Natural killer cell (primary cell): ENCODE data around the gene RYR2. TPM values are rescaled to one million over a fixed set of nuclear protein-coding genes. Genes with fewer than 3 reads are reported as not detected.

Experiments used
- ATAC-seq, 3 donors: fragments of 150-1000 bp in 2 of 3; fragments of 200-7000 bp in 1 of 3; cut with Tn5 transposase; 1 replicate in 1 of 3; 2 replicates in 2 of 3; pipeline ENCODE4 v1.10.0; 2021; ENCODE audit warnings: mild to moderate bottlenecking in 2 of 3, moderate library complexity in 2 of 3
- DNase-seq, 2 donors: peaks; one replicate each; pipeline versions ENCODE4 v3.0.0 to v3.0.0-alpha.2; 2013 to 2021; ENCODE audit warnings: mixed read lengths in 1 of 2
- H3K27ac ChIP-seq: one replicate; pipeline ENCODE4 v1.5.1; 2013; ENCODE audit warnings: mild to moderate bottlenecking, low read length
- H3K27me3 ChIP-seq: one replicate; pipeline ENCODE4 v1.6.1; 2013; ENCODE audit warnings: low read length; ENCODE audit not compliant: control insufficient read depth, insufficient read depth
- H3K36me3 ChIP-seq: one replicate; pipeline ENCODE4 v1.6.1; 2013; ENCODE audit warnings: low read length; ENCODE audit not compliant: control insufficient read depth, insufficient read depth
- H3K4me1 ChIP-seq: one replicate; pipeline ENCODE4 v1.6.1; 2013; ENCODE audit warnings: low read length; ENCODE audit not compliant: control insufficient read depth, insufficient read depth
- H3K4me3 ChIP-seq: one replicate; pipeline ENCODE4 v1.5.1; 2013; ENCODE audit warnings: low read length
- H3K9me3 ChIP-seq: one replicate; pipeline ENCODE4 v1.6.1; 2013; ENCODE audit warnings: low read length; ENCODE audit not compliant: control insufficient read depth, insufficient read depth
- H3K27ac Mint-ChIP-seq, 2 donors: one replicate each; pipeline ENCODE4 v1.8.0; 2022; ENCODE audit warnings: mild to moderate bottlenecking in 2 of 2, mixed read lengths in 2 of 2, moderate library complexity in 1 of 2
- H3K27me3 Mint-ChIP-seq, 2 donors: one replicate each; pipeline ENCODE4 v1.8.0; 2022; ENCODE audit warnings: low read depth in 2 of 2, mixed read lengths in 2 of 2
- H3K36me3 Mint-ChIP-seq: one replicate; pipeline ENCODE4 v1.8.0; 2022; ENCODE audit warnings: mixed read lengths
- H3K4me1 Mint-ChIP-seq, 2 donors: one replicate each; pipeline ENCODE4 v1.8.0; 2022; ENCODE audit warnings: mixed read lengths in 2 of 2
- H3K4me3 Mint-ChIP-seq: one replicate; pipeline ENCODE4 v1.8.0; 2022; ENCODE audit warnings: mild to moderate bottlenecking, moderate library complexity, mixed read lengths
- H3K9me3 Mint-ChIP-seq, 2 donors: one replicate each; pipeline ENCODE4 v1.8.0; 2022; ENCODE audit warnings: mixed read lengths in 2 of 2
- WGBS: methylation state at CpG from one replicate; pipeline ENCODE4 v1.1.7; 2013; ENCODE audit warnings: missing lambda C conversion rate; ENCODE audit not compliant: insufficient coverage; 5-methylcytosine and 5-hydroxymethylcytosine counted together
- intact Hi-C: fragments of 100-400 bp; cut with micrococcal nuclease; formaldehyde crosslinking; loops from one replicate; pipeline ENCODE4 v1.14.2; 2022
- total RNA-seq, 4 donors: library from RNA; stranded (reverse); fragments of 120-200 nt in 1 of 4; gene quantifications; one replicate each; pipeline versions ENCODE4 v1.2.3 to v1.2.4, GENCODE V29; 2013 to 2022
- TF ChIP-seq, protein P1 (sequence below): fragments of 200-600 bp; IDR thresholded peaks from one replicate; pipeline ENCODE4 v1.8.0; 2022; ENCODE audit warnings: antibody characterized with exemption

Gene RYR2
- total RNA-seq, 3 donors from 2014 or later (not counting 1 experiment from before 2014, with no cell fraction given) = 0.13 to 1.2 (median 0.38) TPM

GRCh38 chr1:237702161-237702560, 660.2 kb downstream of the RYR2 start:
- Mint-ChIP-seq H3K9me3 (peaks cover 0 to 4% of the 10 kb centered on the region in 2 donors), H3K36me3 (no peaks in the 10 kb centered on the region)
- no CpG with 5 or more reads among the region's 2 CpGs for WGBS

GRCh38 chr1:237705462-237705861, 663.5 kb downstream of the RYR2 start:
- DNase-seq (no peak), ATAC-seq (no peak)
- intact Hi-C loops = no loop called here

More at GRCh38 chr1:237702161-237702560, 660.2 kb downstream of the RYR2 start:
- no peak overlapping the region for H3K27ac Mint-ChIP-seq
- peaks cover 7 to 11% of the 10 kb centered on the region in 2 donors for H3K27me3 Mint-ChIP-seq
- H3K36me3 ChIP-seq = no peaks in the 10 kb centered on the region
- no peak overlapping the region for H3K4me3 Mint-ChIP-seq
- H3K9me3 ChIP-seq = no peaks in the 10 kb centered on the region
- H3K4me3 ChIP-seq = no peak overlapping the region
- H3K27me3 ChIP-seq = no peaks in the 10 kb centered on the region
- intact Hi-C loops = no loop called here
- DNase-seq (no peak), ATAC-seq (no peak)
- TF ChIP-seq, protein P1, sequence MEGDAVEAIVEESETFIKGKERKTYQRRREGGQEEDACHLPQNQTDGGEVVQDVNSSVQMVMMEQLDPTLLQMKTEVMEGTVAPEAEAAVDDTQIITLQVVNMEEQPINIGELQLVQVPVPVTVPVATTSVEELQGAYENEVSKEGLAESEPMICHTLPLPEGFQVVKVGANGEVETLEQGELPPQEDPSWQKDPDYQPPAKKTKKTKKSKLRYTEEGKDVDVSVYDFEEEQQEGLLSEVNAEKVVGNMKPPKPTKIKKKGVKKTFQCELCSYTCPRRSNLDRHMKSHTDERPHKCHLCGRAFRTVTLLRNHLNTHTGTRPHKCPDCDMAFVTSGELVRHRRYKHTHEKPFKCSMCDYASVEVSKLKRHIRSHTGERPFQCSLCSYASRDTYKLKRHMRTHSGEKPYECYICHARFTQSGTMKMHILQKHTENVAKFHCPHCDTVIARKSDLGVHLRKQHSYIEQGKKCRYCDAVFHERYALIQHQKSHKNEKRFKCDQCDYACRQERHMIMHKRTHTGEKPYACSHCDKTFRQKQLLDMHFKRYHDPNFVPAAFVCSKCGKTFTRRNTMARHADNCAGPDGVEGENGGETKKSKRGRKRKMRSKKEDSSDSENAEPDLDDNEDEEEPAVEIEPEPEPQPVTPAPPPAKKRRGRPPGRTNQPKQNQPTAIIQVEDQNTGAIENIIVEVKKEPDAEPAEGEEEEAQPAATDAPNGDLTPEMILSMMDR = no peak
- no peaks in the 10 kb centered on the region for H3K4me1 Mint-ChIP-seq
- no peak overlapping the region for H3K27ac ChIP-seq
- H3K4me1 ChIP-seq = no peaks in the 10 kb centered on the region

GRCh38 chr1:237709355-237709754, 667.4 kb downstream of the RYR2 start:
- H3K9me3 Mint-ChIP-seq = peaks cover 0 to 4% of the 10 kb centered on the region in 2 donors
- WGBS = 94% methylated on average over 3 of the region's 3 CpGs

More at GRCh38 chr1:237705462-237705861, 663.5 kb downstream of the RYR2 start:
- 85% methylated on average over 4 of the region's 4 CpGs for WGBS
- H3K9me3 ChIP-seq = no peaks in the 10 kb centered on the region
- Mint-ChIP-seq H3K4me3 (no peak overlapping the region), H3K9me3 (peaks cover 0 to 4% of the 10 kb centered on the region in 2 donors), H3K36me3 (no peaks in the 10 kb centered on the region), H3K27ac (no peak overlapping the region), H3K4me1 (no peaks in the 10 kb centered on the region), H3K27me3 (peaks cover 7 to 11% of the 10 kb centered on the region in 2 donors)
- no peaks in the 10 kb centered on the region for H3K4me1 ChIP-seq
- TF ChIP-seq, protein P1 = no peak
- no peak overlapping the region for H3K27ac ChIP-seq
- H3K36me3 ChIP-seq = no peaks in the 10 kb centered on the region
- no peaks in the 10 kb centered on the region for H3K27me3 ChIP-seq
- H3K4me3 ChIP-seq = no peak overlapping the region

More at GRCh38 chr1:237709355-237709754, 667.4 kb downstream of the RYR2 start:
- Histone ChIP-seq H3K9me3 (no peaks in the 10 kb centered on the region), H3K4me1 (no peaks in the 10 kb centered on the region), H3K27ac (no peak overlapping the region), H3K4me3 (no peak overlapping the region), H3K27me3 (no peaks in the 10 kb centered on the region), H3K36me3 (no peaks in the 10 kb centered on the region)
- Mint-ChIP-seq H3K4me1 (no peaks in the 10 kb centered on the region), H3K4me3 (no peak overlapping the region), H3K36me3 (no peaks in the 10 kb centered on the region), H3K27ac (no peak overlapping the region), H3K27me3 (peaks cover 7 to 11% of the 10 kb centered on the region in 2 donors)
- TF ChIP-seq, protein P1 = no peak
- DNase-seq (no peak), ATAC-seq (no peak)
- intact Hi-C loops = no loop called here
